Activated CD4-positive, alpha-beta T cell treated with anti-CD3 and anti-CD28 coated beads, Interleukin-2, amount 50 U/mL, for 24 hours (primary cell): ENCODE data around the gene CEP97.
"Not testable (repeated sequence)": the region's sequence is repeated elsewhere in the genome, so short reads cannot be mapped to it uniquely, and the experiment has no call there.

Source experiments
- DNase-seq, 2 donors: peaks; one replicate each; pipeline ENCODE4 v3.0.0-alpha.2; 2020; ENCODE audit warnings: low read depth in 1 of 2, low spot score in 1 of 2

CEP97 gene, protein sequence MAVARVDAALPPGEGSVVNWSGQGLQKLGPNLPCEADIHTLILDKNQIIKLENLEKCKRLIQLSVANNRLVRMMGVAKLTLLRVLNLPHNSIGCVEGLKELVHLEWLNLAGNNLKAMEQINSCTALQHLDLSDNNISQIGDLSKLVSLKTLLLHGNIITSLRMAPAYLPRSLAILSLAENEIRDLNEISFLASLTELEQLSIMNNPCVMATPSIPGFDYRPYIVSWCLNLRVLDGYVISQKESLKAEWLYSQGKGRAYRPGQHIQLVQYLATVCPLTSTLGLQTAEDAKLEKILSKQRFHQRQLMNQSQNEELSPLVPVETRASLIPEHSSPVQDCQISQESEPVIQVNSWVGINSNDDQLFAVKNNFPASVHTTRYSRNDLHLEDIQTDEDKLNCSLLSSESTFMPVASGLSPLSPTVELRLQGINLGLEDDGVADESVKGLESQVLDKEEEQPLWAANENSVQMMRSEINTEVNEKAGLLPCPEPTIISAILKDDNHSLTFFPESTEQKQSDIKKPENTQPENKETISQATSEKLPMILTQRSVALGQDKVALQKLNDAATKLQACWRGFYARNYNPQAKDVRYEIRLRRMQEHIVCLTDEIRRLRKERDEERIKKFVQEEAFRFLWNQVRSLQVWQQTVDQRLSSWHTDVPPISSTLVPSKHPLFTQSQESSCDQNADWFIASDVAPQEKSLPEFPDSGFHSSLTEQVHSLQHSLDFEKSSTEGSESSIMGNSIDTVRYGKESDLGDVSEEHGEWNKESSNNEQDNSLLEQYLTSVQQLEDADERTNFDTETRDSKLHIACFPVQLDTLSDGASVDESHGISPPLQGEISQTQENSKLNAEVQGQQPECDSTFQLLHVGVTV

DNA sequence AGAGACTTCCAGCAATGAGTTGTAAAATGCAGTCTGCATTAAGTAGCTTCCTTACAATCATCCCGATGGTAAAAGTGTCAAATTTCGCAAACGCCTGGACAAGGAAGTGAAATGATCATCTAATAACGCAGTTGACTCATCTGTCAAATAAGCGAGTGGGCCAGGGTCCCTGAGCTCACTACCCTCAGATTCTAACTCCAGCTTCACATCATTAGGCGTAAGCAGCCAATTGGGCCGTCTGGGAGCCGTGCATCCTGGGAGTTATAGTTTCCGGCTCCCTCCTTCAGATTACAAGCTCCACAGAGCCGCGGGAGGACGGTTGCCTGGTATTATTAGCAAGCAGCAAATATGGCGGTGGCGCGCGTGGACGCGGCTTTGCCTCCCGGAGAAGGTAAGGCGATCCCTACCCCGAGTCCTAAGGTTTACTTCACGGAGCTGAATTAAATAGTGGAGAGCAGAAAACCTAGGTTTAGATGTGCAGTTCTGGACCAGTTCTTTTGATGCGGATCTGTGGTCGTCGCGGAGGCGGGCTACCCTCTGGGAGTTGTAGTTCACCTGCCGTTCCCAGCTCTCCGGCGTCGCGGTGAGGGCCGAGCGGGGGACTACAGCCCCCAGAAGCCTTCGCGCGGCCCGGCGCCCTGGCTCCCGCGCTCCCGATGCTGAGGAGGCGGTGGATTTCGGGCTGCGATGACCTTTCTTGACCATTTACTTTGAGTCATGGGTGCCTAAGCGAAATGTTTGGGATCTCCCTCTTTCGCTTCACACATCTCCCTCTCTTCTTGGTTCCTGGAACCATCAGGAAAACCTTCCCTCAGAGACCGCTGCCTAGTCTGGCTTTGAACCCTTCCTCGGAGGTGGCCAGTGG, at the start of gene CEP97:
TSS of gene CEP97 (plus strand) at position 286 of the 865 bp plus-strand sequence. CDS start at position 349, 63 bp downstream.
- peak; percentile 78 to 84 for DNase-seq

DNA sequence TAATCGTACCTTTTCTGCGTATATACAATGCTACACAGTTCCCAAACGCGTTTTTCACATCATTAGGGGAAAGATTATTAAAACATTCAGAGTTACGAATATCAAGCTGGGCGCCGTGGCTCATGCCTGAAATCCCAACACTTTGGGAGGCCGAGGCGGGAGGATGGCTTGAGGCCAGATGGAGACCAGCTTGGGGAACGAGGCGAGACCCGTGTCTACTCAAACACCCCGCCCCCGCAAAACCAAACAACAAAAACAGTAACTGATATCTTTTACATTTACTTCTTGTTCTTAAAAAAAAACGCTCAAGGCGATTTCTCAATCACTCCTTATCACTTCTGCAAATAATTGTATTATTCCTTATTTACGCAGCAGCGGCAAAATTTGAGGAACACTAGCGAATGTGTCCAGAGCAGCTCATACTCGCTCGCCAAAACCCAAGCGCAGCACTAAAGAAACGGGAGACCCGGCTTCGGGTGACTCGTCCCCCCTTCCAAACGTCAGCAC, 48.7 kb upstream of the CEP97 start:
- DNase-seq: no peak

DNA sequence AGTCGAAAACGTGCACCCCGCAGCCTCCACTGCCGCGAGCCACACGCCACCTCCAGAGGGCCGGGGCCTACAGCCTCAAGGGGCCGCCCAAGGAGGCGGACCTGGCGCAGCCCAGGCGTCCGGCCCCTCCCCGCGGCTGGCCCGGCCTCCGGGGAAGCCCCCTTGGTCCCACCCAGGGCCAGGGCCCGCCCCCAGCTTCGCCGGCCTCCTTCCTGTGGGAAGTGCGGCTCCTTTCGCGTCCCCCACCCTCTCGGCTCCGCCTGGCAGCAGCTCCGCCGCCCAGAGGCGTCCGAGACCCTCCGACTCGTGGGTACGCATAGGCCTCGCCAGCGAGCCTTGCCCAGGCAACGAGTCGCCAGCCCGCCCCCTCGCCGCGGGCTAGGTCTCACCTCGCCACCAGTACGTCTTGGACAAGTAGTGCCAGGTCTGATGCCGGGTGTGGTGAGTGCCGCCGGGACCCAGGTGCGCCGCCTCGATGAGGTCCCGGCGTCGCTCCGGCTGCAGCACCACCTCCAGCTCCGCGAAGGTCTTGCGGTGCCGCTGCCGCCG, 48.1 kb upstream of the CEP97 start:
- DNase-seq: peak; percentile 91 to 92

DNA sequence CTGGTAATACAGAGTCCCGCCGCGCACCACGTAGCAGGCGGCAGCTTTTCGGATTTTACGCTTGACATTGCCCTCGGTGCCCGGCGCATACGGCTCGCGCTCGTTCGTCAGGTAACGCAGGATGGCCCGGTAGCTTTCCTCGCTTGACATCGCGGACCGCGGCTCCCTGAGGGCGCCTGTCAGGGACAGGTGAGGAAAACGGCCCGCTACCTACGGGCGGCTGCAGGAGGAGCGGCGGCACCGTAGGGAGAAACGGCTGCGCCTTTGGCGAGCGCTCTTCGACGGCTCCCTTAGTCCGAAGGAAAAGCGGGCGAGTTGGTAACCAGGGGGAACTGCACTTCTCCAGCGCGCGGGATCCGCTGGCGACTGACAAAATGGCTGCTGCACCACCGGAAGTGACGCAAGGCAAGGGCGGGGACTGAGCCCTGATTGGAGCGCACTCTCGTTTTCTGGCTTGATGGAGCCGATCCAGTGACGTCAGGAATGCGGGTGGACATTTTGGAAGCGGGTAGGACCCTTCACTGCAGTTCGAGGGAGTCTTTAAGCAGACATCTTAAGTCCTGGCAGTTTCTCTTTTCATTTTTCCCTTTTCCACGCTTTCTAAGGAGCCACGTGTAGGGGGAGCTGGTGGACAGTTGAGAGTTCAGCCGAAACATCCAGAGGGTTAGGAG, 47.5 kb upstream of the CEP97 start, which contains the start of gene ZBTB11:
TSS of gene ZBTB11 (minus strand) at position 368 of the 671 bp plus-strand sequence. CDS start at position 150, 218 bp downstream.
- DNase-seq: peak; percentile 100

DNA sequence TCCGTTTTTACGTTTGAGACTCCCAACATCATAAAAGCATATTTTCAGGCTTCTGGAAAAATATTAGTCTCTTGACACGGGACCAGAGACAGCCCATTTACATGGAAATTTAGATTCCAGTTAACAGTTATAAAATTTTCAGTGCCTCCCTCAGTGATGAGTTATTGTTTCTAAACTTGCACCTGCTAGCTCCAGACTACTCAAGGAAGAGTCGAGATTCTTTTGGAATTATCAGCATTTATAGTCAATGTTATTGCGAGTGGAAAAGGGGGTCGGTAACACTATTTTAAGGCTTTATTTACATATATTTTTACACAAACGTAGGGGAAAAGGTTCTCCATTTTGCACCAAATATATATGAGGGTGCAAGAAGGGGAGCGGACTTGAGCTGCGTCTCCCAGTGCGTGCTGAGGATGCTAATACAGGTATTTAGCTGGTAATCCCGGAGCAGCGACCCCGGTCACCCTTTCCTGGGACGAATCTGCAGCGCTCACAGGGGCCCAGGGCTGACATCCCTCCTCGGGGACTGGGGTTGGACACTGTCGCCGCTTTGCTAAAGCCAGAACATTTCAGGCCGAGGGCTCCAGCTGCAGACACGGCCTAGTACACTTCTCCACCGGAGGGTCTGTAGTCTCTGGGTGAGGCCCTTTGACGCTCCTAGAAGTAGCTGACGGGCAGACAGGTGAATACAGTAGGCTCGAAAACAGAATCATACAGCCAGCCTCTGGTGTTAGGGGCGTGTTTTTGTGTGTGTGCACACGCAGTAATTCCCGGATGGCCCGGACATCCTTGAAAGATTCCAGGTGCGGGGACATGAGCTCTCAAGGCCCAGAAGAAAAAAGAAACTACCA, 46.8 kb upstream of the CEP97 start:
- DNase-seq: no peak

DNA sequence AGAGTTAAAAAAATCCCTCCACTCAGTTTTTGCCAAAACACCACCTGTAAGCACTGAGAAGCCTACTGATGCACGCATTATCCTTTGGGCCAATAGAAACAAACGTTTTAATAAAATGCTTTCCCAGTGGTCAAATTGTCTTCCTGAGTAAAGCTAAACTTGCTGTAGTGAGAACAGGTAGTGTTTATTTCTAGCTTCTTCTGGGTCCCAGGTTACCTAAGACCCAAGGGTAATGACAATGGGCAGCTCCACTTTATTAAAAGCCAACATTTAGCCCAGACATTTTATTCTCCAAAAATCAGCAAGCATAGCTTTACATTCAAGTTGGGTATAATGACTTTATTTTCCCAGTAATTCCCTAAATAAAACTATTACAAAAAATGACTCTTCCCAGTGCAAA, 45.6 kb upstream of the CEP97 start:
- not testable (repeated sequence) for DNase-seq

DNA sequence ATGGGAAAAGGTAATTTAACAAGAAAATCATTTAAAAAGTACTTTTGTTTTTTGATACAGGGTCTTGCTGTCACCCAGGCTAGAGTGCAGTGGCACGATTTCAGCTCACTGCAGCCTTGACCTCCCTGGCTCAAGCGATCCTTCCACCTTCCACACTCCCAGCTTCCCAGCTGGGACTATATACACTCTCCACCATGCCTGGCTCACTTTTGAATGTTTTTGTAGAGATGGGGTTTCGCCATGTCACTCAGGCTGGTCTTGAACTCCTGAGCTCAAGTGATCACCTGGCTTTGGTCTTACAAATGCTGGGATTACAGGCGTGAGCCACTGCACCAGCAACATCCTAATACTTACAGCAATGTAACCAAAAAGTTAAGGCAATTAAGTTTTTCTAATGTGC, 43.9 kb upstream of the CEP97 start:
- DNase-seq: no peak

DNA sequence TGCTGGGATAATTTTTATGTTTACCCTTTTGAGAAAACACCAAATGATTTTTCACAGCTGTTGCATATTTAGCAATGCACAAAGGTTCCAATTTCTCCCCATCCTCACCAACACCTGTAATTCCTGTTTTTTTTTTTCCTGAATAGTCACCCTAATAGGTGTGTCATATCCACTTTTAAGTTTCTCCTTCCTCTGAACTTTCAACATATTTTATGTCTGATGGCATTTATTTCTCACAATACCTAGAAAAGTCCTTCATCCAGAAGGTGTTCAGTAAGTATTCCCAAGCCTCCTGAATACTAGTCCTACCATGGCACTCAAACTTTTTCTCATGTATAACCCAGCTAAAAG, 39.4 kb upstream of the CEP97 start:
- no peak for DNase-seq

DNA sequence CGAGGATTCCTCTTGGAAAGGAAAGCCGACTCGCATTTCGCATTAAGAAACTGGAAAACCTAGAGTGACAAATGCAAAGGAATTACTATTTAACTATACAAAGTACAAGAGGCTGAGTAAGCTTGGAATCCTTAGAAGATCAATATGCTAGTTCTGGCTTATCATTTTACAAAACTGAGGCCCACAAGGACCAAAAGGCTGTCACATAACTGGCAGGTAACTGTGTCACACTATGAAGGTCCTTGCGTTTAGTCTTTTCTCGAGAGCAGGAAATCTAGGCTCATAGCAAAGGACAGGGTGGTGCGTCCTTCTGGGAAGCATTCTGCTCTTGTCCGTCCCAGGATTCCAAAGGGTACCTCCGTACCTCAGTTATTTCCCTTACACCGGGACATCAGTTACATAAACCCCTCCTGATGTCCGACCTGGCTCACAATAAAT, 38.5 kb upstream of the CEP97 start:
- DNase-seq: no peak

DNA sequence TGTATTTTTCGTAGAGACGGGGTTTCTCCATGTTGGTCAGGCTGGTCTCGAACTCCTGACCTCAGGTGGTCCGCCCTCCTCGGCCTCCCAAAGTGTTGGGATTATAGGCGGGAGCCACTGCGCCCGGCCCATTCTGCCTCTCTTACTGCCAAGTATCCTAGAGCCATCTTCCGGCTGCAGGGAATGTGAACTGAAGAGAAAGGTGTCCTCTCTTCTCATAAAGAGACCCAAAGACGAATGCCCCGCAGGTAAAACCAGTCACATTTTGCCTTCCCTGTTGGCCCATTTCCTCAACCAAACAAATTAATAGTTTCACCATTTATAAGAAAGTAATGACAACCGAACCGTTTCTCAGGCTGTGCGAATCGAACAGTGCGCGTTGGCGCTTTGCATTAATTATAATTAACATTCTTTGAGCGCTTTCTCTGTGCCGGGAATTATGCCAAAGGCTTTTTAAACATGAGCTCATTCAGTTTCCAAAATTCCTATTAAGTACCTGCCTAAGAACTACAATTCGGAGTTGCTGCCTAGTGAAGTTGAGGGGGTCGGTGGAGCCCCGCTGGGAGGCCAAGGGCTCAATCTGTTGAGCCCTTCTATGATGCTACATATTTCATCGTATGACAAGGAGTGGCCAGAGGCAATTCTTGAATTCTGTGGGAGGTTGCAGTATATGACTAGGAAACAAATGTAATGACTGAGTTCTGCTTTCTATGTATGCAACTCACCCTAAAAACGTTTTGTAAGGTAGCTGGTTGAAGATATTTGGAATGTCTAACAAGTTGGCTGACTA, 37.1 kb upstream of the CEP97 start:
- no peak for DNase-seq

DNA sequence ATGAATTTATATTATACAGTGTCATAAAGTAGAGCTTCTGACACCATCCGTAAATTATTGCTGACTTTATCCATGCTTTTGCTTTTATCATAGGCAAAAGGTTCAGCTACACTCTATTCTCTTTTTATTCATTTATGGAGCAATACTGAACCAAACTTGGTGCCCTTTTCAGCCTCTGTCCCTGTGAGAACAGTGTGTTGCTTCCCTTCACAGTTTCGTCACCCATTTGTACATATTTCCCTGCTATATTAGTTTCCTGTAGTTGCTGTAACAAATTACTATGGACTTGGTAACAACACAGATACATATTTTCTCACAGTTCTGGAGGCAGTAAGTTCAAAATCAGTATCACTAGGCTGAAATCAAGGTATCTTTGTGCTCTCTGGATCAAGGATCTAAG, 35.1 kb upstream of the CEP97 start:
- DNase-seq: no peak

DNA sequence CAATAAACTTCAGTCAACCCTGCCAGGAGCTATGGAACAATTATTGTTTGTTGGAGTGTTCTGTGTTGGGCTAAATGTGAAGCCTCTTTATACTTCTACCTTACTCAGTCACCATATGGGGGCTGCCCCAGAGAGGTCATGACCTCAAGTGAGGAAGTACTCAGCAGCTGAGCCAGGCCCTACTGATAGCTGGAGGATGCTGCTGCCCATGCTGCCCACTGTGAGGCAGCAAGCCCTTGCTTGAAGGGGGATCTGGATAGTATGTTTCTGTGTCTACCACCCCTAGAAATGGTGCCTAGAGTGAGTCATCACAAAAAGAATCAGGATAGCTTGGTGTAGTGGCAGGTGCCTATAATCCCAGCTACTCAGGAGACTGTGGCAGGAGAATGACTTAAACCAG, 33.4 kb upstream of the CEP97 start:
- DNase-seq: no peak

DNA sequence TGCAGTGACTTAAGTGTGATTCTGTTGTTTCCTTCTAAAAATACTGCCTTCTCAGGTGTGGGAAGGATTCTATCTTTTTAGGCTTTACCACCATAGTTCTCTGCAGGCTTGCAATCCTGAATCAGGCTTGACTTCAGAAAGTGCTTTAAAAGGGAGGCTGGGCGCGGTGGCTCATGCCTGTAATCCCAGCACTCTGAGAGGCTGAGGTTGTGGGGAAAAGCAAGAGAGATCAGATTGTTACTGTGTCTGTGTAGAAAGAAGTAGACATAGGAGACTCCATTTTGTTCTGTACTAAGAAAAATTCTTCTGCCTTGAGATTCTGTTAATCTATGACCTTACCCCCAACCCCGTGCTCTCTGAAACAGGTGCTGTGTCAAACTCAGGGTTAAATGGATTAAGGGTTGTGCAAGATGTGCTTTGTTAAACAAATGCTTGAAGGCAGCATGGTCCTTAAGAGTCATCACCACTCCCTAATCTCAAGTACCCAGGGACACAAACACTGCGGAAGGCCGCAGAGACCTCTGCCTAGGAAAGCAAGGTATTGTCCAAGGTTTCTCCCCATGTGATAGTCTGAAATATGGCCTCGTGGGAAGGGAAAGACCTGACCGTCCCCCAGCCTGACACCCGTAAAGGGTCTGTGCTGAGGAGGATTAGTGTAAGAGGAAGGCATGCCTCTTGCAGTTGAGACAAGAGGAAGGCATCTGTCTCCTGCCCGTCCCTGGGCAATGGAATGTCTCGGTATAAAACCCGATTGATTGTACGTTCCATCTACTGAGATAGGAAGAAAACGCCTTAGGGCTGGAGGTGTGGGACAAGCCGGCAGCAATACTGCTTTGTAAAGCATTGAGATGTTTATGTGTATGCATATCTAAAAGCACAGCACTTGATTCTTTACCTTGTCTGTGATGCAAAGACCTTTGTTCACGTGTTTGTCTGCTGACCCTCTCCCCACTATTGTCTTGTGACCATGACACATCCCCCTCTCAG, 32.4 kb upstream of the CEP97 start:
- not testable (repeated sequence) for DNase-seq

DNA sequence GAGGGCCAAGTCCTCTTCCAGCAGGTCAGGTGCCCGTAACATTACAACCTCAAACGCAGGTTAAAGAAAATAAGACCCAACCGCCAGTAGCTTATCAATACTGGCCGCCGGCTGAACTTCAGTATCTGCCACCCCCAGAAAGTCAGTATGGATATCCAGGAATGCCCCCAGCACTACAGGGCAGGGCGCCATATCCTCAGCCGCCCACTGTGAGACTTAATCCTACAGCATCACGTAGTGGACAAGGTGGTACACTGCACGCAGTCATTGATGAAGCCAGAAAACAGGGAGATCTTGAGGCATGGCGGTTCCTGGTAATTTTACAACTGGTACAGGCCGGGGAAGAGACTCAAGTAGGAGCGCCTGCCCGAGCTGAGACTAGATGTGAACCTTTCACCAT, 30.9 kb upstream of the CEP97 start:
- DNase-seq: not testable (repeated sequence)

DNA sequence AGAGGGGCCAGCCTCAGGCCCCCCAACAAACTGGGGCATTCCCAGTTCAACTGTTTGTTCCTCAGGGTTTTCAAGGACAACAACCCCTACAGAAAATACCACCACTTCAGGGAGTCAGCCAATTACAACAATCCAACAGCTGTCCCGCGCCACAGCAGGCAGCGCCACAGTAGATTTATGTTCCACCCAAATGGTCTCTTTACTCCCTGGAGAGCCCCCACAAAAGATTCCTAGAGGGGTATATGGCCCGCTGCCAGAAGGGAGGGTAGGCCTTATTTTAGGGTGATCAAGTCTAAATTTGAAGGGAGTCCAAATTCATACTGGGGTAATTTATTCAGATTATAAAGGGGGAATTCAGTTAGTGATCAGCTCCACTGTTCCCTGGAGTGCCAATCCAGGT, 29.6 kb upstream of the CEP97 start:
- not testable (repeated sequence) for DNase-seq

DNA sequence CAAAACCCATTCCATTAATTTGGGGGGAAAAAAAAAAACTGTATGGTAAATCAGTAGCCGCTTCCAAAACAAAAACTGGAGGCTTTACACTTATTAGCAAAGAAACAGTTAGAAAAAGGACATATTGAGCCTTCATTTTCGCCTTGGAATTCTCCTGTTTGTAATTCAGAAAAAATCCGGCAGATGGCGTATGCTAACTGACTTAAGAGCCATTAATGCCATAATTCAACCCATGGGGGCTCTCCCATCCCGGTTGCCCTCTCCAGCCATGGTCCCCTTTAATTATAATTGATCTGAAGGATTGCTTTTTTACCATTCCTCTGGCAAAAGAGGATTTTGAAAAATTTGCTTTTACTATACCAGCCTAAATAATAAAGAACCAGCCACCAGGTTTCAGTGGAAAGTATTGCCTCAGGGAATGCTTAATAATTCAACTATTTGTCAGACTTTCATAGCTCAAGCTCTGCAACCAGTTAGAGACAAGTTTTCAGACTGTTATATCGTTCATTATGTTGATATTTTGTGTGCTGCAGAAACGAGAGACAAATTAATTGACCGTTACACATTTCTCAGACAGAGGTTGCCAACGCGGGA, 28.5 kb upstream of the CEP97 start:
- DNase-seq: peak in 1 of 2 donors; percentile 42
